Mesodermal cell (in vitro differentiated cells): ENCODE data around the gene KCTD7.
"Not testable (repeated sequence)": the region's sequence is repeated elsewhere in the genome, so short reads cannot be mapped to it uniquely, and the experiment has no call there.

Experiments used
- H3K27ac ChIP-seq: 2 replicates; pipeline ENCODE4 v1.7.0; 2013; ENCODE audit warnings: mild to moderate bottlenecking, low read depth, low read length, moderate library complexity; ENCODE audit not compliant: severe bottlenecking
- H3K36me3 ChIP-seq: 2 replicates; pipeline ENCODE4 v1.7.1; 2013; ENCODE audit warnings: mild to moderate bottlenecking, low read length, moderate library complexity; ENCODE audit not compliant: control insufficient read depth, insufficient read depth
- H3K4me1 ChIP-seq: one replicate; pipeline ENCODE4 v1.7.1; 2013; ENCODE audit warnings: mild to moderate bottlenecking, low read length; ENCODE audit not compliant: insufficient read depth, control insufficient read depth, poor library complexity, severe bottlenecking
- H3K4me3 ChIP-seq: 2 replicates; pipeline ENCODE4 v1.7.0; 2013; ENCODE audit warnings: low read length, control low read depth, mild to moderate bottlenecking; ENCODE audit not compliant: insufficient read depth, poor library complexity, severe bottlenecking; ENCODE audit errors: extremely low read depth
- H3K9me3 ChIP-seq: 2 replicates; pipeline ENCODE4 v1.7.1; 2013; ENCODE audit warnings: mild to moderate bottlenecking, low read length, moderate library complexity; ENCODE audit not compliant: control insufficient read depth
- WGBS, 2 experiments: methylation state at CpG; one replicate each; pipeline ENCODE4 v1.1.5; 2013; ENCODE audit warnings: missing lambda C conversion rate in 2 of 2; ENCODE audit not compliant: insufficient coverage in 2 of 2; 5-methylcytosine and 5-hydroxymethylcytosine counted together

The KCTD7 gene

GRCh38 chr7:66638309-66639099 is 9.8 kb downstream of the KCTD7 start:
- peaks cover 65% of the 10 kb centered on the region for H3K36me3 ChIP-seq
- H3K4me3 ChIP-seq = no peak overlapping the region
- H3K9me3 ChIP-seq = no peaks in the 10 kb centered on the region
- H3K27ac ChIP-seq = no peak overlapping the region
- no peaks in the 10 kb centered on the region for H3K4me1 ChIP-seq
- 96% methylated on average over 19 to 20 of the region's 21 CpGs for WGBS, 2 experiments

DNA sequence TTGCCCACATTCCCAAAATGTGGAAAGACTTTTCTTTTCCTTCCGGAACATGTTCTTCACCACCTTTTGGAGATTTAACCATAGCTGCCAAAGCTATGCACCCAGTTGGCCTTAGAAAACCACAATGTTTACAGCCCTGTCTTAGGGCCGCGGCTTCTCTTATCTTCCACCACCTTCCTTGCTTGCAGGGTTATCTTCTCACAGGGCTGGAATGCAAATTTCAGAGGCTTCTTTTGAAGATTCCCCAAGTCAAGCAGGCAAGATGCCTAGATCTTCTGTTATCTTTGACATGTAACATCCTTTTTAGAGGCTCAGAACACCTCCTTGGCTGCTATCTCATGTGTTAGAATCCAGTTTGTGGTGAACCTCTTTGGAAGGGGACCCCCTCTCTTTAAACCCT is 11.1 kb downstream of the KCTD7 start:
- no peak overlapping the region for H3K27ac ChIP-seq
- H3K4me3 ChIP-seq = no peak overlapping the region
- H3K36me3 ChIP-seq = peaks cover 64% of the 10 kb centered on the region

GRCh38 chr7:66640802-66641525 is 12.3 kb downstream of the KCTD7 start:
- H3K36me3 ChIP-seq = peaks cover 74% of the 10 kb centered on the region

More for the DNA sequence above, 11.1 kb downstream of the KCTD7 start:
- Histone ChIP-seq H3K4me1 (no peaks in the 10 kb centered on the region), H3K9me3 (no peaks in the 10 kb centered on the region)
- 88 to 94% methylated on average over 3 of the region's 3 CpGs for WGBS, 2 experiments

DNA sequence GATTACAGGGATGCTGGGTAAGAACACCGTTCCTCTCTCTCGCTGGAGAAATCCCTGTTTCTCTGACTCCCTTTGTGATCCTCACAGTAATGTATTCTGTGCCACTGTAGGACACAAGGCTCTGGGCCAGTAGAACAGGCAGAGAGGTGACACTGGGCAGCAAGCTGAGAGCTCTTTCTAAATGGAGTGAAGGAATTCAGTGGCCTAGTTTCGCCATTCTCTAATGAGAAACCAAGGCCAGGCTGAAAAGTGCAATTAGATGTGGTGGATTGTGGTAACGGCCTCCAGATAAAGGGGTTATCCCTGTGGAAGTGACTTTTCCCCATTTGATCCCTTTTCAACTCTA is 12.8 kb downstream of the KCTD7 start:
- no peak overlapping the region for H3K27ac ChIP-seq
- 92 to 96% methylated on average over 4 of the region's 4 CpGs for WGBS, 2 experiments
- H3K4me1 ChIP-seq = no peaks in the 10 kb centered on the region
- H3K4me3 ChIP-seq = no peak overlapping the region
- H3K36me3 ChIP-seq = peaks cover 75% of the 10 kb centered on the region
- H3K9me3 ChIP-seq = no peaks in the 10 kb centered on the region

More at GRCh38 chr7:66640802-66641525, 12.3 kb downstream of the KCTD7 start:
- Histone ChIP-seq H3K4me3 (no peak overlapping the region), H3K4me1 (no peaks in the 10 kb centered on the region), H3K9me3 (no peaks in the 10 kb centered on the region), H3K27ac (no peak overlapping the region)
- 90 to 92% methylated on average over 2 to 6 of the region's 7 CpGs for WGBS, 2 experiments

- H3K36me3 ChIP-seq = peaks cover 76% of the 10 kb centered on the region
- no peaks in the 10 kb centered on the region for H3K4me1 ChIP-seq
- no peak overlapping the region for H3K4me3 ChIP-seq
- H3K27ac ChIP-seq = no peak overlapping the region
- no peaks in the 10 kb centered on the region for H3K9me3 ChIP-seq
- 100% methylated on average over 1 of the region's 3 CpGs; no CpG with 5 or more reads in 1 of the 2 experiments for WGBS, 2 experiments
Measured at GRCh38 chr7:66642186-66642585, 13.5 kb downstream of the KCTD7 start.

DNA sequence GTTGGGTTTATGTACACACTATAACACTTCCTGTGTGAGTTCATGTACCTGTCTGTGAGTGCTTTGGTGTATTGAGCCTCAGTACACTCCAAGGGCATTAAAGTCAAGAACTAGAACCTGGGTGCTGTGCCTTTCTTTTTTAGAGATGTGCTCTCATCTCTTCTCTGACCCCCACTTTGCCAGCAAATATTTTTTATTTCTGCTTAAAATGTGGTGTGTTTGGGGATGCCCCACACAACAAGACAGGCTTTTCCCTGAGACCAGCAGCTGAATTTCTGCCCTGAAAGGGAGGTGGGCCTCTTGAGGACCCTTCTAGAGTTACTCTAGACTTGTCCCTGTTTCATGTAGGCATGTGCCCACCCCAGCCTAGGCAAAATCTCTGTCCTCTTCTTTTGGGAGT is 14.3 kb downstream of the KCTD7 start:
- Histone ChIP-seq H3K4me3 (no peak overlapping the region), H3K27ac (no peak overlapping the region), H3K4me1 (no peaks in the 10 kb centered on the region), H3K36me3 (peaks cover 75% of the 10 kb centered on the region), H3K9me3 (no peaks in the 10 kb centered on the region)

DNA sequence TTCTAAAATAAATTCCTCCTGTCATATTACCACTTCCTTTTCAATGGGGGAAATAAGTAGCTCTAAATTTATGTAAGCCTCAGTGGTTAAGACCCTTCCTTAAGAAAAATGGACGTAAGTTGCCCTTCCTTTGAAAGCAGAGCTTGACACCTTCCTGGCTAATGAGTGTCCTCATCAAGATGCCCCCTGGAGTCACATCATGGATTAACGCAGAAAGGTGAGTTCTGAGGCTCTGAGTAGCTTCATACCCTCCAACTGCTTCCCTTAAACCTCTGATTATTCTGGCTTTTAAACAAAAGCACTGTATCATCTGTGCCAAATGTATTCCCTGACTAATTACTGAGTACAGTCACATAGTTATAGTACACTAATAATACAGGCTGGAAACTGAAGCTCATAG is 14.7 kb downstream of the KCTD7 start:
- 83 to 100% methylated on average over 2 of the region's 2 CpGs for WGBS, 2 experiments
- no peaks in the 10 kb centered on the region for H3K9me3 ChIP-seq
- H3K27ac ChIP-seq = no peak overlapping the region
- no peak overlapping the region for H3K4me3 ChIP-seq
- H3K4me1 ChIP-seq = no peaks in the 10 kb centered on the region
- H3K36me3 ChIP-seq = peaks cover 73% of the 10 kb centered on the region

GRCh38 chr7:66651026-66651425 is 22.3 kb downstream of the KCTD7 start:
- 70 to 100% methylated on average over 1 to 5 of the region's 6 CpGs for WGBS, 2 experiments
- H3K9me3 ChIP-seq, H3K4me1 ChIP-seq, H3K27ac ChIP-seq, H3K4me3 ChIP-seq: not testable (repeated sequence)
- peaks cover 12% of the 10 kb centered on the region for H3K36me3 ChIP-seq

- Histone ChIP-seq H3K4me3 (peak overlapping the region; percentile 82), H3K27ac (peak overlapping the region; percentile 98), H3K36me3 (peaks cover 14% of the 10 kb centered on the region)
- not testable (repeated sequence) for H3K4me1 ChIP-seq, H3K9me3 ChIP-seq
- 24% methylated on average over 40 to 41 of the region's 41 CpGs for WGBS, 2 experiments
Measured at GRCh38 chr7:66653719-66654274, 25.1 kb downstream of the KCTD7 start.

GRCh38 chr7:66654275-66655112 is 25.8 kb downstream of the KCTD7 start:
- WGBS, 2 experiments = 0 to 1% methylated on average over 66 to 83 of the region's 92 CpGs
- peaks cover 16% of the 10 kb centered on the region for H3K36me3 ChIP-seq
- H3K9me3 ChIP-seq = no peaks in the 10 kb centered on the region
- peak overlapping the region; percentile 98 for H3K27ac ChIP-seq
- peaks cover 5% of the 10 kb centered on the region for H3K4me1 ChIP-seq
- H3K4me3 ChIP-seq = peak overlapping the region; percentile 82
